Skeletal muscle cell (primary cell): ENCODE data around the gene LYL1.
A peak's percentile ranks its signal among the peaks of the same experiment; 100 is the strongest.
"Not testable (repeated sequence)": the region's sequence is repeated elsewhere in the genome, so short reads cannot be mapped to it uniquely, and the experiment has no call there.

ENCODE experiments used
- DNase-seq: peaks from one replicate; pipeline ENCODE4 v3.0.0-alpha.2; 2010; ENCODE audit warnings: low read depth
- H3K4me3 ChIP-seq: 2 replicates; pipeline ENCODE4 v1.5.1; 2011; ENCODE audit warnings: low read depth, mild to moderate bottlenecking, control low read depth, low read length, moderate library complexity

Gene LYL1

DNA sequence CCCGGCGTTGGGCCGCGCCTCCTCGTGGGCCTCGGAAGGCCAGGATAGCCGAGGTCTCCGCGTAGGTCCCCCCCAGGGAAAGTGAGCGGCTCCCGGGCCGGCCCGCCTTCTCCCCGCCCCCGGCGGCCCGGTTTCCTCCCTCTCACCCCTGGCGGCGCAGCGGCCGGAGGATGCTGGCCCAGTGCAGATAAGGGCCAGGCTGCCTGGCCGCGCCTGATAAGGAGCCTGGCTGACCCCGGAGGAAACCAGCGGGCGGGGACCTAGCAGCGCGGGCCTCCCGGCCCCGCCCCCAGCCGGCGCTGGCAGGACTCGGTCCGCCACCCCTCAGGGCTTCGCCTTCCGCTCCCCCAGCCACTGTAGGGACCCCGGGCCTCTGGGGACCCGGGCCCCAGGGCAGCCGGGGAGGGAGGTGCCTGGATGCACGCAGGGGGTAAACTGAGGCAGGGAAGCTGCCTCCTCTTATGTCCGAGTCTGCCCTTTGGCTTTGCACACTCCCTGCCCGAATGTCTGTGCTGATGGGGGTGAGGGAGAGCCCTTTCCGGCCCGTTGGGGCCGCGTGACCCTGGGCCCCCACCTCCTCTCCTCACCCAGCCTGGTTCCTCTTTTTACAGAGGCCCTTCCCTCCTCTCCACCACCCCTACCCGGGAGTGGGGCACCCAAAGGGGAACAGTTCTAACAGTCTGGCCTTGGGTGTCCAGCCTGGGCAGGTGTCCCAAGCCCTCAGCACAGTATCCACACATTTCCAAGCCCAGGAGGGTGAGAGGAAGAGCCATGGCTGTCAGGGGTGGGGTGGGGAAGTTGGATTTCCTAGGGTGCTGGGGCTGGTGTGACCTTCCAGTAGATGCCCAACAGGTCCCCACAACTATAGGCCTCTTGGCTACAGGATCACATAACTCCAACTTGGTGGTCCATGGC is at the start of gene LYL1:
TSS of gene LYL1 (minus strand) at position 193 of the 915 bp plus-strand sequence. CDS start 1,687 bp downstream, outside the sequence.
- H3K4me3 ChIP-seq = peak within 1 kb of the TSS; percentile 29
- no peak for DNase-seq

DNA sequence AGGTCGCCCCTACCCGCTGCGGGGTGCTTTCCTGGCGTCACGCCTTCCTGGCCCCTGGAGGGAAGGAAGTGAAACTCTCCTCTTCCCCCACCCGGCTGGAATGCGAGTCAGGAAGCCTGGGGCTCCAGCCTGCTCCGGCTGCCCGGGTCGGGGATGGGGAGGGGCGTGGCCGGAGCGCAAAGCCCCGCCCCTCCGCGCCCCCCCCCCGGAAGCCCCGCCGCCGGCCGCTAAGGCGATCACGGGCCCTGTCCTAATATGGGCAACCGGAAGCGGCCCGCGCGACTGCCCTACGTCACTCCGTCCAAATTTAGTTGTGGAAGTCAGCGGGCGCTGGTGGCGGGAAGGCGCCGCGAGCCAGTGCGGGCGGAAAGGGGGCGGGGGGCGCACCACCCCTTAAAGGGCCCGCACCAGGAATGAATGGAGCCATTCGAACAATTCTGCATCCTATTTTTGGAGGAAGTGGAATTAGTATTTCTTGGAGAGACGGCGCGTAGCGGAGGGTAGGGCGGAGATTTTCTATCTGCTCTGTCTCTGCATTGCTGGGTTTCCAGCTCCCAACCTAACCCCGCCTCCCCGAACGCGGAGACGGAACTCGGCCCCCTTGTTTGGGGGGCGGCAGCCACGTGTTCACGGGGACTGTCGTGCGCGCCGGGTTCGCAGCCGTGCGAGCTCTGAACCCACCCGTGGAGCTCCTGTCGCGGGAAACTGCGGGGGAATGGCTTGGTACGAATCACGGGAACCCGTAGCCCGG is 49.1 kb upstream of the LYL1 start:
- DNase-seq = peak; percentile 91
- peak overlapping the region; percentile 95 for H3K4me3 ChIP-seq

DNA sequence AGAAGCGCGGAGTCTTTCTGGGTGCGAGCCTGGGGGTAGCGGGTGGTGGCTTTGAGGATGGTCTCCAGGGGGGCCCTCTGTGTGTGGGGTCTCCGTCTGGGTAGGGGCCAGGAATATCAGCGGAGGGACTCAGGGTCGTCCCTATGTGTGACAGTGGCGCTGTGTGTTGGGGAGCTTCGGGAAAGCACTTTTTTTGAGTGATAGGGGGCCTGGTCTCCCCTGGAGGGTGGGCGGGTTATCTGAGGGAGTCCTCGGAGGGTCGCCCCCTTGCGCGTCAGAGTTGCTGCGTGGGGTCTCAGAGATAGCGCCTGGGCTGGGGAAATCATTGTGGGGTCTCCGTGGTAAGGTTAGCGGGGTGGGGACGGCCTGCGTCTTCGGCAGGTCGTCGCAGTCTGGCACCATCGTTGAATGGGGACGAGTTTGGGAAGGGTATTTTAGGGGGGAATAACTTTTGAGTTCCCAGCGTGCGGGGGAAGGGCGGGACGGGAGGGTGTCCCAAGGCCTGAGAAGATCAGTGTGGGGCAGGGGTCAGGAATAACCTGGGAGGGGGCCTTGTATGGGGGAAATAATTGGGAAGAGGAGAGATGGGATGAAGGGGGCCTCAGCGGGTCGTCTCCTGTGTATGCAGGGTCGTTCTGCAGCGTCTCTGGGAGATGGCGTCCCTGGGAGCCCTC is 48.4 kb upstream of the LYL1 start:
- no peak for DNase-seq

DNA sequence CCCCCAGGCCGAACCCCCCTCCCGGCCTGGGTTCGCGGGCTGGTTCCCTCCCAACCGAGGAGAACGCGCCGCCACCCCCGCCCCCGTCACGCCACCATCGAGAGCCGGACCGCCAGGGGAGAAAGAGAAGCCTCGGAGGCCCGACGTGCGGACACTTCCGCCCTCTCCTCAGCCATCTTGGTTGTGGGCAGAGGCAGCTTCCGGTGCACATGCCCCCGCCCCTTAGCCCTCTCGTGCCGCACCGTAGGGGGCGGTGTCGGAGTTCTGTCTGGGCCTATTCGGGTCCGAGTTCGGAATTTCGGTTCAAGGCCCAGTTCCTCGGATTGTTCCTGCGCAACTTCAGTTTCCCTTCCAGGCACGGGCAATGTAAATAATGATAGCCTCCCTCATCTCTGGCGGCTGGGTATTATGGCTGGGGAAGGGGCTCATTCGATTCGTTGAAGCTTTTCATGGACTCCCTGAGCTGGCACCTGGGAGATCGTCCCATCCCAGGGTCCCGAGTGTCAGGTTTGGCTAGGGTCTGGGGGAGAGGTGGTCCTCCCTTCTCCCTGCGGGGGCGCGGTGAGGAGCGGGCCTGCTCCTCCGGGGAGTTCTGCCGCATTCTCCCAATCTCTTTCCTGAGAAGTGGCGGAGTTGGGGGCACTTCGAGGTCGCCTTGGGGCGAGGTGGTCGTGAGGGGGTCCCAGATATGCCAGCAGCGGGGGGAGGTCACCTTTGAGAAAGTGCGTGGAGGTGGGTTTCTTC is 47.7 kb upstream of the LYL1 start, which contains the start of the genes IER2 and STX10:
TSS of gene IER2 (plus strand) at position 225 of the 744 bp plus-strand sequence. CDS start 2,776 bp downstream, outside the sequence.
TSS of gene STX10 (minus strand) at position 189 of the 744 bp plus-strand sequence. CDS start 202 bp downstream, outside the sequence.
- peak; percentile 77 for DNase-seq

More for the DNA sequence above, 48.4 kb upstream of the LYL1 start:
- H3K4me3 ChIP-seq = peak overlapping the region; percentile 95

DNA sequence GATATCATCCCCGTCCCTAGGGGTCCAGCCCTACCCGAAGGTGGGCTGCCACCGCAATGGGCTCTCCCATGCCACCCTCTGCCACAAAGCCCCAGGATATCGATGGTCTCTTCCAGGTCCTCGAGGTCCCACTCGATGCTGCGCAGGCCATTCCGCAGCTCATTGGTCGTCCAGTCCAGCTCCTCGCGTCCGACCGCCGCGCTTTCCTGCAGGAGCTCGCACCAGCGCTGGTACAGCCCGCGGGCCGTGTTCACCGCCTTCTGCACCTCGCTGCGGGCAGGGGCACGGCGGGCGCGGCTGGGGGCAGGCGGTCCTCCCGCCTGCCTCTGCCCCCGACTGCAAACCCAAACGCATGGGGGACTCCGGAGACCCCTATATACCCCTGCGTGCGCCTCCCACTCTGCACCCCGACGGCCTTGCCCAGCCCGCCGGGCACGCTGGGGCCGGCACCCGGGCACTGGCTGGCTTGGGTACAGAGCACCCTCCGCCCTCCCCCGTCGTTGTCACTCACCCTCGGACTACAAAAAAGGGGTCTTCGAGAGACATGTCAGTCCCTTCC is 47.0 kb upstream of the LYL1 start:
- no peak for DNase-seq
- peak overlapping the region; percentile 95 for H3K4me3 ChIP-seq

More for the DNA sequence above, 47.7 kb upstream of the LYL1 start, which contains the start of the genes IER2 and STX10:
- H3K4me3 ChIP-seq = peak within 1 kb of the TSS; percentile 95

DNA sequence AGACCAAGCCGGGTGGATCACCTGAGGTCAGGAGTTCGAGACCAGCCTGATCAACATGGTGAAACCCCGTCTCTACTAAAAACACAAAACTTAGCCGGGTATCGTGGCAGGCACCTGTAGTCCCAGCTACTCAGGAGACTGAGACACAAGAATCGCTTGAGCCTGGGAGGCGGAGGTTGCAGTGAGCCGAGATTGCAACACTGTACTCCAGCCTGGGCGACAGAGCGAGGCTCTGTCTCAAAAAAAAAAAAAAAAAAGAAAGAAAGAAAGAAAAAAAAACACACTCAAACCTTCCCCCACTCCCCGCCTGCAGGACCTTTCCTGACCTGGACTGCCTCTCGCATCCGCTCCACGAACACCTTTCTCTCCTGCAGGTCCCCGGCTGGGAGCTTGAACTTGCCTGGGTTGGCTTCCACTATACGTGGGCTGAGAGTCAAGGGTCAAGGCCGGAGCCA is 46.5 kb upstream of the LYL1 start:
- H3K4me3 ChIP-seq = peak overlapping the region; percentile 95
- DNase-seq = not testable (repeated sequence)

DNA sequence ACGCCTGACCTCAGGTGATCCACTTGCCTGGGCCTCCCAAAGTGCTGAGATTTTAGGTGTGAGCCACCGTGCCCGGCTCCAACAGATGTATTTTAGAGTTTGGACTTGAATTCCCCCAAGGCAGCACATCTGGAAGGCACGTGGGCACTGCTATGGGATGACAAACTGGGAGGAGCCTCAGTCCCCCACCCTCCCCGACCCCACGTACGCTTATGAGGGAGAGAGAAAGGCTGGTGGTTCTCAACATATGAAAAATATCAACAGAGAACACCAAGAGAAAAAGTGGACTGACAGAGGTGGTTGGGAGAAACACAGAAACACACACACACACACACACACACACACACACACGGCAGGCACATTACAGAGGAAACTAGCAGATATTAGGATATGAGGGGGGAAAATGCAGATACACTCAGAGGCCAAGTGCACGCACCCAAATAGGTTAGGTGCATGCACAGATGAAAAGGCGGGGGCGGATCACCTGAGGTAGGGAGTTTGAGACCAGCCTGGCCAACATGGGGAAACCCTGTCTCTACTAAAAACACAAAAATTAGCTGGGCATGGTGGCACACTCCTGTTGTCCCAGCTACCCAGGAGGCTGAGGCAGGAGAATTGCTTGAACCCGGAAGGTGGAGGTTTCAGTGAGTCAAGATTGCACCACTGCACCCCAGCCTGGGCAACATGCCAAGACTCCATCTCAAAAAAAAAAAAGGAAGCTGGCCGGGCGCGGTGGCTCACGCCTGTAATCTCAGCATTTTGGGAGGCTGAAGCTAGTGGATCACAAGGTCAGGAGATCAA is 44.3 kb upstream of the LYL1 start:
- no peak overlapping the region for H3K4me3 ChIP-seq

DNA sequence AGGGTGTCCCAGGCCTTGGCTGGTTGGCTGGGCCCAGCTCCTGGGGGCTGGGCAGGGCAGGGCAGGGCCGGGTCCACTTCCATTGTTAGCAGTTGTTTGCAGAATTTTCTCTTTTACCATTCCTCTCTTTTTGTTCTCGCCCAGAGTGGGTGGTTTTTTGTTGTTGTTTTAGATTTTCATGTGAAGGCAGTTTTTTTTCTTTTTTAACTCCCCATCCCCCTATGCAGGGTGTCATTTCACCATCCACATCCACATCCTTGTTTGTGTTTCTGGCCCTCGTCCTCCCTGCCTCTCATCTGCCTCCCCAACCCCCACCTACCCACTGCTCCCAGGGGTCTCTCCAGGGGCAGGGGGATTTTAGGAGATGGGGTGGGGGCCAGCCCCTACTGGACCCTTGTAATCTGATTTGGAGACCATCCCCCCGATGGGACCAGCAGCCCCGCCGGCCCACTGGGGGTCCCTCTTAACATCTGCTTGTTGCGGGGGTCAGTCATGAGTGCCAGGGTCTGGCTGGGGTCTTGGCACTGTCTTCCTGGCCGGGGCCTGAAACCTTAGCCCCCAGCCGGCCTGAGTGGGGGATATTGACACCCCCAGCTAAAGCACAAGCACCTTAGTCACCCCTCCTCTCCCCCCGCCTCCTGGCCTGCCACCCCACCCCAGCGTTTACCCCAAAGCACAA is 37.1 kb upstream of the LYL1 start:
- H3K4me3 ChIP-seq = no peak overlapping the region
- no peak for DNase-seq

More for the DNA sequence above, 44.3 kb upstream of the LYL1 start:
- no peak for DNase-seq

DNA sequence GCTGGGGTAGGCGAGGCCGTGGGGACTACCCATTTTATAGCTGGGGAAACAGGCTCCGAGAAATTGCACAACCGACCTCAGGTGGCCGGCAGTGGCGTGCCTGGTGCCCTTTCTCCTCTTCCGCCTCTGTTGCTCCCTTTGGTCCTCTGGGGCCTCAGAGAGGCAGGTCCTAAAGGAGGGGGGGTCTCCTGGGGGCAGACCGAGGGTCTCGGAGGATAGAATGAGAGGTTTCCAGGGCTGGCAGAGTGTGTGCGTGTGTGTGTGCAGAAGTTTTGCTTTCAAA is 36.2 kb upstream of the LYL1 start:
- H3K4me3 ChIP-seq = no peak overlapping the region
- DNase-seq = no peak

DNA sequence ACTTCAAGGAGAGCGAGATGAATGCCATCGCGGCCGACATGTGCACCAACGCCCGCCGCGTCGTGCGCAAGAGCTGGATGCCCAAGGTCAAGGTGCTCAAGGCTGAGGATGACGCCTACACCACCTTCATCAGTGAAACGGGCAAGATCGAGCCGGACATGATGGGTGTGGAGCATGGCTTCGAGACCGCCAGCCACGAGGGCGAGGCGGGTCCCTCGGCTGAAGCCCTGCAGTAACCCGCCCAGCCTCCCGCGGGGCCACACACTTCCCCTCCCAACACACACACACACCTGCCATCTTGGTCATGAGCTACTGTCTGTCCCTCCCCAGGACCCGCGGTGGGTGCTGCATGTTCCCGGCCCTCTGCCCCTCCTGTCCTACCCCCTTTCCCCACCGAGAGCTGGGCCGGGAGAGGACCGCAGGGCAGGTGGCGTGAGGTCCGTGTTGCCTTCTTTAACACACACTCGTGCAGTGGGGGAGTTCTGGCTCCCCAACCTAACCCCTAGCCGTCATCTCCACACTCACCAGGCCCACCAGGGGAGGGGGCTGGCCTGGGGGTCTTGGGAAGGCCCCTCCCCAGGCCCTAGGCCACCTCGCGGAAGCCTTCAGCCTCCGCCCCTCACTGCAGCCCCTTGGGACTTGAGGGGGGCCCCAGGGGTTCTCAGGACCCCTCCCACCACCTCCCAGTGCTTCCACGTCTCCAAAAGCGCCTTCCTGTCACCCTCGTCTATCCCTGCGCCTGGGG is 35.7 kb upstream of the LYL1 start:
- DNase-seq = no peak
- H3K4me3 ChIP-seq = no peak overlapping the region

DNA sequence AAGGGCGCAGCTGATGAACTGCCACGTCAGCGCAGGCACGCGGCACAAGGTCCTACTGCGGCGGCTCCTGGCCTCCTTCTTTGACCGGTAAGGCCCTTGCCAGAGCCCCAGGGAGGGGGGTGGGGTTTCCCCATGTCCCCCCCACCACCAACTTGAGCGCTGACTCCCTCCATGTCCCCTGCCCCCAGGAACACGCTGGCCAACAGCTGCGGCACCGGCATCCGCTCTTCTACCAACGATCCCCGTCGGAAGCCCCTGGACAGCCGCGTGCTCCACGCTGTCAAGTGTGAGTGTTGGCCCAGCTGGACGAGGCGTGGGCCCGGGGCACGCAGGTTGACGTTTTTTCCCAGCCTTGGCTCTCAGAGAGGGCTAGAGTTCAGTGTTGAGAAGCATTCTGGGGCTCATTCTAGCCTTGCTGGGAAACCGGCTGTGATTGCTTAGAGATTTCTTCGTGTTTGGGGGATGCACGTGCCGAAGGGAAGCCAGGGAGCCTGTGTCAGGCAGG is 34.7 kb upstream of the LYL1 start:
- DNase-seq = no peak
- no peak overlapping the region for H3K4me3 ChIP-seq

DNA sequence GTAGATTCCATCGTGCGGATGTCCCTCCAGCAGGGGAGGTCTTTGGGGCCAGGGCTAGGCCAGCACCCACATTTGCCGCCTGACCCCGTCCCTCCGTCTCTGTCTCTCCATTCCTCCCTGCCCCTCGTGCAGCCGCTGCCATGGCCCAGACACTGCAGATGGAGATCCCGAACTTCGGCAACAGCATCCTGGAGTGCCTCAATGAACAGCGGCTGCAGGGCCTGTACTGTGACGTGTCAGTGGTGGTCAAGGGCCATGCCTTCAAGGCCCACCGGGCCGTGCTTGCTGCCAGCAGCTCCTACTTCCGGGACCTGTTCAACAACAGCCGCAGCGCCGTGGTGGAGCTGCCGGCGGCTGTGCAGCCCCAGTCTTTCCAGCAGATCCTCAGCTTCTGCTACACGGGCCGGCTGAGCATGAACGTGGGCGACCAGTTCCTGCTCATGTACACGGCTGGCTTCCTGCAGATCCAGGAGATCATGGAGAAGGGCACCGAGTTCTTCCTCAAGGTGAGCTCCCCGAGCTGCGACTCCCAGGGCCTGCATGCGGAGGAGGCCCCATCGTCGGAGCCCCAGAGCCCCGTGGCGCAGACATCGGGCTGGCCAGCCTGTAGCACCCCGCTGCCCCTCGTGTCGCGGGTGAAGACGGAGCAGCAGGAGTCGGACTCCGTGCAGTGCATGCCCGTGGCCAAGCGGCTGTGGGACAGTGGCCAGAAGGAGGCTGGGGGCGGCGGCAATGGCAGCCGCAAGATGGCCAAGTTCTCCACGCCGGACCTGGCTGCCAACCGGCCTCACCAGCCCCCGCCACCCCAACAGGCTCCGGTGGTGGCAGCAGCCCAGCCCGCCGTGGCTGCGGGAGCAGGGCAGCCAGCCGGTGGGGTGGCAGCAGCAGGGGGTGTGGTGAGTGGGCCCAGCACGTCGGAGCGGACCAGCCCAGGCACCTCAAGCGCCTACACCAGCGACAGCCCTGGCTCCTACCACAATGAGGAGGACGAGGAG is 32.7 kb upstream of the LYL1 start:
- no peak for DNase-seq
- H3K4me3 ChIP-seq = no peak overlapping the region

DNA sequence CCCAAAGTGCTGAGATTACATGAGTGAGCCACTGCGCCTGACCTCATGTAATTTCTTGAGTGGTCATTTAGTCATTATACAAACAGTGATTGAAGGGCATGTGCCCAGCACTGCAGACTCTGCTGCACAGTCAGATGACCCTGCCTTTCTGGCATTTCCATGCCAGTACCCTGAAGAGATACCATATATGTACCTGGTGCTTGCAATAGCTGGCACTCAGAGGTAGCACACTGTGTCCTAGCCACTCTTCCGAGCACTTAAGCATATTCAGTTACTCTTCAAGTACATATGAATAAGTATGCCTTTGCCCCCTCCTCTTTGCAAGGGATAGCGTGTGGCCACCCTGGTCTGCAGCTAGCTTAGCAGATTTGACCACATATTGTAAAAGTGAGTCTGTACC is 32.0 kb upstream of the LYL1 start:
- no peak for DNase-seq
- H3K4me3 ChIP-seq = no peak overlapping the region

DNA sequence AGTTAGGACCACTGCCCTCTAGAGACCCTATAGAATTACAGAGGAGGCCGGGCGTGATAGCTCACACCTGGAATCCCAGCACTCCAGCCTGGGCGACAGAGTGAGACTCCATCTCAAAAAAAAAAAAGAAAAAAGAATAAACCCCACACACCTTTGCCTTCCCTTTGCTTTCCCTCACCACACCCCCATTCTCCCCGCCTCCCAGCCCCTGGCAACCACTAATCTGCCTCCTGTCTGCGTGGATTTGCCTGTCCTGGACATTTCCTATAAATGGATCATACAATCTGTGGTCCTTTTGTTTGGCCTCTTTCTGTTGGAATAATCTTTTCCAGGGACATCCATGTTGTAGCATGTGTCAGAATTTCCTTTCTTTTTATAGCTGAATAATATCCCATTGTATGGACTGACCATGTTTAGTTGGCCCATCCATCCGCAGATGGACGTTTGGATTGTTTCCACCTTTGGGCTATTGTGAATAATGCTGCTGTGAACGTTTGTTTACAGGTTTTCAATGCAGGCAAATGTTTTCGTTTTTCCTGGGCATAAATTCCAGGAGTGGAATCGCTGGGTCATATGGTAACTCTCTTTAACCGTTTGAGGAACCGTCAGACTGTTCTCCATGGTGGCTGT is 30.7 kb upstream of the LYL1 start:
- no peak for DNase-seq
- H3K4me3 ChIP-seq = no peak overlapping the region
